K562 (cell line): ENCODE measurements around the gene ZNF778. TPM values are rescaled to one million over a fixed set of nuclear protein-coding genes. Genes with fewer than 3 reads are reported as not detected.

Source experiments
- BCL6 ChIP-seq: fragments of 250-450 bp; sonication (Bioruptor Pico); IDR thresholded peaks from 2 replicates; pipeline ENCODE4 v1.4.0; 2020
- CBX5 ChIP-seq: IDR thresholded peaks from 2 replicates; pipeline ENCODE4 v1.6.1; 2014; ENCODE audit warnings: low read depth, borderline replicate concordance
- CHAMP1 ChIP-seq: fragments of 450-650 bp; IDR thresholded peaks from 2 replicates; pipeline ENCODE4 v1.6.1; 2016; ENCODE audit warnings: mild to moderate bottlenecking
- GTF2A2 ChIP-seq: IDR thresholded peaks from 2 replicates; pipeline ENCODE4 v1.6.1; 2016; ENCODE audit warnings: mild to moderate bottlenecking, missing genetic modification characterization, missing compliant biosample characterization
- HINFP ChIP-seq: fragments of 450-650 bp; conservative IDR thresholded peaks from 2 replicates; pipeline ENCODE4 v1.6.1; 2016; ENCODE audit warnings: missing genetic modification characterization, low read depth, mild to moderate bottlenecking, control low read depth, missing compliant biosample characterization
- HSF4 ChIP-seq: fragments of 250-450 bp; sonication (Bioruptor Pico); IDR thresholded peaks from 2 replicates; pipeline ENCODE4 v2.1.2; 2022; ENCODE audit warnings: mild to moderate bottlenecking, moderate library complexity, borderline replicate concordance
- KDM1A ChIP-seq, 2 experiments: fragments of 450-650 bp; IDR thresholded peaks; 2 replicates each; pipeline ENCODE4 v1.6.1; 2016; ENCODE audit warnings: mild to moderate bottlenecking in 2 of 2
- MECOM ChIP-seq: fragments of 250-450 bp; sonication (Bioruptor Pico); IDR thresholded peaks from 2 replicates; pipeline ENCODE4 v1.8.0; 2022; ENCODE audit warnings: inconsistent platforms
- NCOA1 ChIP-seq: fragments of 450-650 bp; IDR thresholded peaks from 2 replicates; pipeline ENCODE4 v1.6.1; 2016; ENCODE audit warnings: low read depth
- POU5F1 ChIP-seq: fragments of 150-350 bp; IDR thresholded peaks from 2 replicates; pipeline ENCODE4 v1.6.1; 2014; ENCODE audit warnings: borderline replicate concordance, low read length, low read depth, mild to moderate bottlenecking; ENCODE audit not compliant: partially characterized antibody
- PTTG1 ChIP-seq: fragments of 450-650 bp; IDR thresholded peaks from 2 replicates; pipeline ENCODE4 v1.6.1; 2016; ENCODE audit warnings: low read depth, mild to moderate bottlenecking, missing genetic modification characterization, missing compliant biosample characterization
- RHOXF2B ChIP-seq: fragments of 250-450 bp; sonication (Bioruptor Pico); conservative IDR thresholded peaks from 2 replicates; pipeline ENCODE4 v1.5.1; 2021
- SIRT6 ChIP-seq: IDR thresholded peaks from one replicate; pipeline ENCODE4 v1.6.1; 2012; ENCODE audit warnings: low read depth, mild to moderate bottlenecking, control low read depth, inconsistent platforms, low read length, moderate library complexity
- SLC30A9 ChIP-seq: fragments of 250-450 bp; sonication (Bioruptor Pico); IDR thresholded peaks from 2 replicates; pipeline ENCODE4 v1.8.0; 2022; ENCODE audit warnings: mild to moderate bottlenecking, moderate library complexity
- SMC3 ChIP-seq: conservative IDR thresholded peaks from 2 replicates; pipeline ENCODE4 v1.6.1; 2011; ENCODE audit warnings: low read depth, low read length, improper control_type of control experiment; ENCODE audit not compliant: insufficient read depth
- STAT5A ChIP-seq: IDR thresholded peaks from 2 replicates; pipeline ENCODE4 v1.6.1; 2012; ENCODE audit warnings: low read length, inconsistent platforms, borderline replicate concordance
- TFE3 ChIP-seq: fragments of 450-650 bp; formaldehyde crosslinking; IDR thresholded peaks from 2 replicates; pipeline ENCODE4 v1.4.0; 2020; ENCODE audit warnings: mild to moderate bottlenecking, mixed read lengths
- TRIM28 ChIP-seq: fragments of 450-650 bp; IDR thresholded peaks from 2 replicates; pipeline ENCODE4 v1.6.1; 2017
- ZBTB1 ChIP-seq: sonication (generic); formaldehyde crosslinking; IDR thresholded peaks from 2 replicates; pipeline ENCODE4 v1.8.1; 2023; ENCODE audit warnings: missing genetic modification reagents, low read depth, mild to moderate bottlenecking, borderline replicate concordance
- ZBTB12 ChIP-seq: fragments of 250-450 bp; sonication (Bioruptor Pico); IDR thresholded peaks from 2 replicates; pipeline ENCODE4 v1.4.0; 2020
- ZC3H4 ChIP-seq: sonication (generic); formaldehyde crosslinking; IDR thresholded peaks from 2 replicates; pipeline ENCODE4 v1.9.0; 2021; ENCODE audit warnings: missing genetic modification reagents, borderline replicate concordance
- ZNF311 ChIP-seq: fragments of 250-450 bp; sonication (Bioruptor Pico); IDR thresholded peaks from 2 replicates; pipeline ENCODE4 v1.4.0; 2020; ENCODE audit warnings: mild to moderate bottlenecking, moderate library complexity
- ZNF76 ChIP-seq: fragments of 250-450 bp; sonication (Bioruptor Pico); IDR thresholded peaks from 2 replicates; pipeline ENCODE4 v1.4.0; 2020; ENCODE audit warnings: mild to moderate bottlenecking, moderate library complexity, borderline replicate concordance
- polyA plus RNA-seq, 8 experiments: library from polyadenylated mRNA; depleted of rRNA in 4 of 8; stranded (reverse) in 5 of 8; unstranded in 3 of 8; fragments of >200 nt; fragmentation: Nextera tagmentation in 2 of 8; fragmentation: Illumina TruSeq in 1 of 8; extraction: Ambion mirVana in 2 of 8; extraction: Trizol in 1 of 8; gene quantifications; 2 replicates each; pipeline versions ENCODE4 v1.2.1 to v1.2.3, GENCODE V29; 2011 to 2014; ENCODE audit warnings: inconsistent platforms in 1 of 8, missing spikeins in 1 of 8
- total RNA-seq, 7 experiments: library from RNA; depleted of rRNA in 6 of 7; stranded (reverse); fragments of >200 nt in 6 of 7; fragmentation: Illumina TruSeq in 2 of 7; extraction: Trizol in 2 of 7; gene quantifications; 2 replicates each; pipeline versions ENCODE4 v1.2.1 to v1.2.3, GENCODE V29; 2011 to 2021; ENCODE audit warnings: low replicate concordance in 1 of 7

Gene ZNF778
- total and polyA plus RNA-seq, 9 of the 15 experiments (the other 6 are each of a cell fraction or from before 2014, with no cell fraction given) = 0.70 to 60.6 (median 7.5) TPM

- TF ChIP-seq ZBTB12 (CRISPR knock-in tag) (no peak), MECOM (CRISPR knock-in tag) (no peak), ZNF311 (no peak), RHOXF2B (CRISPR knock-in tag) (no peak), HINFP (no peak), SMC3 (peak; percentile 76), SLC30A9 (no peak), NCOA1 (no peak), TRIM28 (no peak), POU5F1 (no peak), ZBTB1 (CRISPR knock-in tag) (no peak), KDM1A (IDR thresholded peaks at IDR 0.05) (peak; percentile 98), BCL6 (CRISPR knock-in tag) (no peak), CBX5 (no peak), PTTG1 (tag) (no peak), SIRT6 (no peak), ZNF76 (CRISPR knock-in tag) (no peak), GTF2A2 (no peak), CHAMP1 (no peak; the same call in 1 of the 2 replicates), STAT5A (no peak), ZC3H4 (no peak), TFE3 (CRISPR knock-in tag) (peak; percentile 39), HSF4 (CRISPR knock-in tag) (no peak)
These were observed 977 bp upstream of the ZNF778 start (continued) for GRCh38 chr16:89216315-89217137.
